Endodermal cell (in vitro differentiated cells): Measurements from ENCODE around the gene ESRP2. TPM values are rescaled to one million over a fixed set of nuclear protein-coding genes. Genes with fewer than 3 reads are reported as not detected.

Source experiments
- DNase-seq: peaks from one replicate; pipeline ENCODE4 v3.0.0-alpha.2; 2017
- H3K27ac ChIP-seq: 2 replicates; pipeline ENCODE4 v1.5.1; 2013; ENCODE audit warnings: mild to moderate bottlenecking, low read depth, low read length, moderate library complexity
- H3K27me3 ChIP-seq: 2 replicates; pipeline ENCODE4 v1.6.1; 2013; ENCODE audit warnings: mild to moderate bottlenecking, low read length, moderate library complexity; ENCODE audit not compliant: insufficient read depth, control insufficient read depth, poor library complexity, severe bottlenecking
- H3K36me3 ChIP-seq: 2 replicates; pipeline ENCODE4 v1.7.0; 2013; ENCODE audit warnings: mild to moderate bottlenecking, low read length, moderate library complexity; ENCODE audit not compliant: control insufficient read depth, insufficient read depth
- H3K4me1 ChIP-seq: one replicate; pipeline ENCODE4 v1.7.0; 2013; ENCODE audit warnings: low read length; ENCODE audit not compliant: control insufficient read depth, insufficient read depth
- H3K4me3 ChIP-seq: 2 replicates; pipeline ENCODE4 v1.5.1; 2013; ENCODE audit warnings: mild to moderate bottlenecking, low read length, moderate library complexity
- H3K9ac ChIP-seq: 2 replicates; pipeline ENCODE4 v1.6.1; 2013; ENCODE audit warnings: mild to moderate bottlenecking, low read length, moderate library complexity; ENCODE audit not compliant: poor library complexity, severe bottlenecking; ENCODE audit errors: extremely low read depth
- H3K9me3 ChIP-seq: 2 replicates; pipeline ENCODE4 v1.6.1; 2013; ENCODE audit warnings: mild to moderate bottlenecking, low read length, moderate library complexity; ENCODE audit not compliant: control insufficient read depth
- H3K27ac Mint-ChIP-seq: 2 replicates; pipeline ENCODE4 v1.8.0; 2020; ENCODE audit warnings: mixed read lengths
- H3K27me3 Mint-ChIP-seq: 2 replicates; pipeline ENCODE4 v1.8.0; 2021; ENCODE audit warnings: mild to moderate bottlenecking, mixed read lengths; ENCODE audit not compliant: insufficient read depth
- H3K36me3 Mint-ChIP-seq: 2 replicates; pipeline ENCODE4 v1.8.0; 2020; ENCODE audit warnings: low read depth, mixed read lengths
- H3K4me1 Mint-ChIP-seq: 2 replicates; pipeline ENCODE4 v1.8.0; 2020; ENCODE audit warnings: mixed read lengths
- H3K4me3 Mint-ChIP-seq: 2 replicates; pipeline ENCODE4 v1.8.0; 2020; ENCODE audit warnings: mild to moderate bottlenecking, moderate library complexity, mixed read lengths
- H3K9me3 Mint-ChIP-seq: 2 replicates; pipeline ENCODE4 v1.8.0; 2020; ENCODE audit warnings: mild to moderate bottlenecking, mixed read lengths
- WGBS, 2 experiments: methylation state at CpG; one replicate each; pipeline versions ENCODE4 v1.1.5 to v1.1.7; 2013; ENCODE audit warnings: missing lambda C conversion rate in 2 of 2, mixed read lengths in 1 of 2; ENCODE audit not compliant: insufficient coverage in 1 of 2, insufficient read length in 1 of 2; 5-methylcytosine and 5-hydroxymethylcytosine counted together
- total RNA-seq, 2 donors: library from RNA; stranded (reverse); fragmentation: NEBNext Ultra II Directional in 1 of 2; extraction: Animal tissue kit (Norgen Biotek cat#: 25700) in 1 of 2; gene quantifications; 2 replicates in 1 of 2; 3 replicates in 1 of 2; pipeline ENCODE4 v1.2.1, GENCODE V29; 2021
- TF ChIP-seq, protein P1 (sequence below): fragments of 200-600 bp; sonication (generic); conservative IDR thresholded peaks from 2 replicates; pipeline ENCODE4 v1.5.0; 2021; ENCODE audit warnings: antibody characterized with exemption, mild to moderate bottlenecking

The ESRP2 gene
- total RNA-seq, 2 donors from 2014 or later = 51.8 to 56.4 TPM

DNA sequence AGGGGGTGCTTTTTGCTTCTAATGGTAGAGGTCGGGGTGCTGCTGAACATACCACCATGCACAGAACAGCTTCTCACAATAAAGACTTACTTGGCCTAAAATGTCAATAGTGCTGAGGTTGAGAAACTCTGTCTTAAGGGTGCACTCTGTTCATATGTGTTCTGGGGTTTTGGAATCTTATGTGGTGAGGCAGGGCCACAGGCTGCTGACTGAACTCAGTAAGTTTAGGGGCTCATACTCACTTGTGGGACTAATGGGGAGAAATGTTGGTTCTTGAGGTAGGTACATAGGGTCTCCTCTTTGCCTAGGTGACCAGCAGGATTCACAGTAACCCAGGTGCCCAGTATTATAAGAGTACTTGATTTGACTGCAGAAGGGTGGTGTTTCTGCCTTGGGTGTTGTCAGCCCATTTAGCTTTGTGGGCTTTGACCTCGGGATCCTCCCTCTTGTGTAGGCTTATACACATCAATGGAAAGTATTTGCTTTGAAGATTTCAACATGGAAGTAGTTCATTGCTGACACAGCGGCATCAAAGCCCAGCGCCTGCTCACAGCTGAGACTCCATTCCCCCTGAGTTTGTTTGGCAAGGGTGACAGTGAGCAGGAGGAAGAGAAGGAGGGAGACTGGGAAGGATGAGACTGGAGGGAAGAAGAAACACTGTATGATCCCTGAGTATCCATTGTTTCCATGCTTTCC, 45.6 kb upstream of the ESRP2 start:
- 93 to 100% methylated on average over 1 to 4 of the region's 4 CpGs for WGBS, 2 experiments
- TF ChIP-seq, protein P1, sequence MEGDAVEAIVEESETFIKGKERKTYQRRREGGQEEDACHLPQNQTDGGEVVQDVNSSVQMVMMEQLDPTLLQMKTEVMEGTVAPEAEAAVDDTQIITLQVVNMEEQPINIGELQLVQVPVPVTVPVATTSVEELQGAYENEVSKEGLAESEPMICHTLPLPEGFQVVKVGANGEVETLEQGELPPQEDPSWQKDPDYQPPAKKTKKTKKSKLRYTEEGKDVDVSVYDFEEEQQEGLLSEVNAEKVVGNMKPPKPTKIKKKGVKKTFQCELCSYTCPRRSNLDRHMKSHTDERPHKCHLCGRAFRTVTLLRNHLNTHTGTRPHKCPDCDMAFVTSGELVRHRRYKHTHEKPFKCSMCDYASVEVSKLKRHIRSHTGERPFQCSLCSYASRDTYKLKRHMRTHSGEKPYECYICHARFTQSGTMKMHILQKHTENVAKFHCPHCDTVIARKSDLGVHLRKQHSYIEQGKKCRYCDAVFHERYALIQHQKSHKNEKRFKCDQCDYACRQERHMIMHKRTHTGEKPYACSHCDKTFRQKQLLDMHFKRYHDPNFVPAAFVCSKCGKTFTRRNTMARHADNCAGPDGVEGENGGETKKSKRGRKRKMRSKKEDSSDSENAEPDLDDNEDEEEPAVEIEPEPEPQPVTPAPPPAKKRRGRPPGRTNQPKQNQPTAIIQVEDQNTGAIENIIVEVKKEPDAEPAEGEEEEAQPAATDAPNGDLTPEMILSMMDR = no peak
- Histone ChIP-seq H3K4me3 (no peak overlapping the region), H3K27ac (no peak overlapping the region), H3K27me3 (no peaks in the 10 kb centered on the region), H3K9me3 (no peaks in the 10 kb centered on the region), H3K9ac (no peak overlapping the region), H3K4me1 (no peaks in the 10 kb centered on the region), H3K36me3 (peaks cover 70% of the 10 kb centered on the region)
- H3K9me3 Mint-ChIP-seq = peaks cover 1% of the 10 kb centered on the region
- no peaks in the 10 kb centered on the region for H3K27me3 Mint-ChIP-seq
- H3K27ac Mint-ChIP-seq = no peak overlapping the region
- no peak for DNase-seq
- no peak overlapping the region for H3K4me3 Mint-ChIP-seq
- peaks cover 35% of the 10 kb centered on the region for H3K36me3 Mint-ChIP-seq
- H3K4me1 Mint-ChIP-seq = peaks cover 18% of the 10 kb centered on the region

- no peak overlapping the region for H3K4me3 ChIP-seq
- H3K4me1 Mint-ChIP-seq = peaks cover 25% of the 10 kb centered on the region
- H3K4me1 ChIP-seq = peaks cover 3% of the 10 kb centered on the region
- no peaks in the 10 kb centered on the region for H3K27me3 ChIP-seq
- no peak overlapping the region for H3K27ac Mint-ChIP-seq
- H3K9me3 ChIP-seq = no peaks in the 10 kb centered on the region
- H3K9me3 Mint-ChIP-seq = peaks cover 1% of the 10 kb centered on the region
- H3K4me3 Mint-ChIP-seq = no peak overlapping the region
- no peak overlapping the region for H3K9ac ChIP-seq
- peaks cover 66% of the 10 kb centered on the region for H3K36me3 ChIP-seq
- DNase-seq = no peak
- H3K27me3 Mint-ChIP-seq = no peaks in the 10 kb centered on the region
- H3K36me3 Mint-ChIP-seq = peaks cover 34% of the 10 kb centered on the region
- no peak overlapping the region for H3K27ac ChIP-seq
- WGBS, 2 experiments = 91 to 97% methylated on average over 11 to 13 of the region's 13 CpGs
- TF ChIP-seq, protein P1 = no peak
These were observed 44.0 kb upstream of the ESRP2 start for GRCh38 chr16:68279726-68280558.

DNA sequence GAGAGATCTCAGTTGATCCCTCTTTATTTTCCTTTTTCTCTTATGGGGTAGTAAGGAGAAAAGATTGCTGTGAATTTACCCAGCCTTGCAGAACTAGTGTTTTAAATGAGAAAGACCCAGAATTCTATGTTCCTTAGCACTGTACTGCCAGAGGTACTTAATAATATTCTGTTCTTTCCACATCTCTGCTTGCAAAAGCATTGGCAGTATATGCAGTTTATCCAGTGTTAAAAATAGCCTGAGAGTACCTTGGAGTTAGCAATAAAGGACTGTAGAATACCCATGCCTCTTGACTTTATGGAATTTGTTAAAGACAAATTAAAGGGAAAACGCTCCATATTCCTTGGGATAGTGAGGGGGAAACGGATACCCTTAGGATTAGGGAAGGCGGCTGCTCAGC, 40.3 kb upstream of the ESRP2 start:
- WGBS, 2 experiments = 87 to 100% methylated on average over 2 to 3 of the region's 3 CpGs
- H3K36me3 Mint-ChIP-seq = peaks cover 40% of the 10 kb centered on the region

More for the DNA sequence above, 40.3 kb upstream of the ESRP2 start:
- H3K27ac ChIP-seq = peak overlapping the region; percentile 38
- peak overlapping the region; percentile 14 for H3K27ac Mint-ChIP-seq
- H3K36me3 ChIP-seq = peaks cover 56% of the 10 kb centered on the region
- no peaks in the 10 kb centered on the region for H3K9me3 ChIP-seq
- H3K27me3 Mint-ChIP-seq = no peaks in the 10 kb centered on the region
- no peak for DNase-seq
- no peaks in the 10 kb centered on the region for H3K27me3 ChIP-seq
- peaks cover 1% of the 10 kb centered on the region for H3K9me3 Mint-ChIP-seq
- H3K4me1 ChIP-seq = peaks cover 12% of the 10 kb centered on the region
- H3K4me3 Mint-ChIP-seq = no peak overlapping the region
- no peak overlapping the region for H3K9ac ChIP-seq
- H3K4me1 Mint-ChIP-seq = peaks cover 23% of the 10 kb centered on the region
- TF ChIP-seq, protein P1 = no peak
- H3K4me3 ChIP-seq = no peak overlapping the region
